ENCODE data around the gene PDE11A.
"Not testable (repeated sequence)": the region's sequence is repeated elsewhere in the genome, so short reads cannot be mapped to it uniquely, and the experiment has no call there.

The PDE11A gene

GRCh38 chr2:178074123-178075005, 1.8 kb upstream of the PDE11A start:
- DNase-seq: no peak

GRCh38 chr2:178072000-178072382, 586 bp downstream of the PDE11A start:
- no peak for DNase-seq

GRCh38 chr2:178070824-178071223, 1.8 kb downstream of the PDE11A start:
- DNase-seq: no peak

- DNase-seq: no peak
Measured at GRCh38 chr2:178069551-178069950, 3.0 kb downstream of the PDE11A start.

GRCh38 chr2:178068823-178069454, 3.6 kb downstream of the PDE11A start:
- no peak for DNase-seq

GRCh38 chr2:178066890-178067669, 5.5 kb downstream of the PDE11A start:
- no peak for DNase-seq

GRCh38 chr2:178066324-178066723, 6.3 kb downstream of the PDE11A start:
- DNase-seq: no peak

- DNase-seq: no peak
Measured at GRCh38 chr2:178059681-178060080, 12.9 kb downstream of the PDE11A start.

GRCh38 chr2:178059111-178059510, 13.5 kb downstream of the PDE11A start:
- no peak for DNase-seq

GRCh38 chr2:178057179-178057680, 15.3 kb downstream of the PDE11A start:
- no peak for DNase-seq

- no peak for DNase-seq
Measured at GRCh38 chr2:178056345-178056744, 16.2 kb downstream of the PDE11A start.

GRCh38 chr2:178051257-178051656, 21.3 kb downstream of the PDE11A start:
- not testable (repeated sequence) for DNase-seq

GRCh38 chr2:178047391-178047790, 25.2 kb downstream of the PDE11A start:
- no peak for DNase-seq

- no peak for DNase-seq
Measured at GRCh38 chr2:178044836-178045235, 27.7 kb downstream of the PDE11A start.

GRCh38 chr2:178043266-178043665, 29.3 kb downstream of the PDE11A start:
- no peak for DNase-seq

GRCh38 chr2:178033583-178033982, 39.0 kb downstream of the PDE11A start:
- not testable (repeated sequence) for DNase-seq

- no peak for DNase-seq
Measured at GRCh38 chr2:178029342-178029741, 43.2 kb downstream of the PDE11A start.

GRCh38 chr2:178025551-178026185, 46.9 kb downstream of the PDE11A start:
- no peak for DNase-seq

- DNase-seq: no peak
Measured at GRCh38 chr2:178018141-178018540, 54.4 kb downstream of the PDE11A start.

GRCh38 chr2:178016612-178017011, 56.0 kb downstream of the PDE11A start:
- DNase-seq: no peak

GRCh38 chr2:178012639-178013038, 59.9 kb downstream of the PDE11A start:
- DNase-seq: no peak

- no peak for DNase-seq
Measured at GRCh38 chr2:178009813-178010212, 62.8 kb downstream of the PDE11A start.

All from GF-D8 (cell line).